Measurements from ENCODE around the gene PLCG2. TPM values are rescaled to one million over a fixed set of nuclear protein-coding genes. Genes with fewer than 3 reads are reported as not detected.

Gene PLCG2
- total and polyA plus RNA-seq, 2 of the 8 experiments (the other 6 are each of a cell fraction or from before 2014, with no cell fraction given) = 6.1 to 6.9 TPM

DNA sequence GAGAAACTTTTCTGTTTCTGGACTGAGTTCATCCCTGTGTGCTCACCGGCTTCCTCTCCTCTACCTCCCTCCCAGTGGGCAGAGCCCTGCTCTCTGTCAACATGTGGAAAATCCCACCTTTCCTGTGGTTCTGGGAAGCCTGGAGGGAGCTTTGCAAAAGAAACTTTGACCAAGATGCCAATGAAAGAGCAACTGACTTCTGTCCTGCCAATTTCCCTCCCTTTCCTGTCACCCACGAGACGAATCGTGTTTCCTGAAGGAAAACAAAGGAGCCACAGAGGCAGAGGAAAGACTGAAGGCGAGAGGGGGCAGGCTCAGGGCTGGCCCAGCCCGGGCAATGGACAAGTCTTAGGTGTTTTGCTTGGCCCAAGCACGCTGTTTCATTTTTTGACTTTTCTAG, 82.8 kb downstream of the PLCG2 start:
- Histone ChIP-seq H3K79me1 (ENCODE audit: low read depth, low read length) (no peaks in the 10 kb centered on the region), H3K56ac (replicated peaks; ENCODE audit: insufficient read length, low read depth, low read length) (no peak overlapping the region), H3K4me2 (ENCODE audit: insufficient read depth in 1 of 2, low read depth in 2 of 2, low read length in 2 of 2) (no peak overlapping the region), H2BK12ac (ENCODE audit: low read depth, low read length) (peak overlapping the region; percentile 4; the same call in 1 of the 2 replicates), H2BK5ac (ENCODE audit: low read depth, low read length) (no peak overlapping the region), H3K9ac (replicated peaks in 1 of 4; ENCODE audit: extremely low read depth in 1 of 4, low read depth in 3 of 4, low read length in 3 of 4) (no peak overlapping the region), H4K5ac (ENCODE audit: insufficient read length, low read depth, low read length) (no peak overlapping the region), H4K8ac (ENCODE audit: extremely low read depth, insufficient read depth, low read length) (no peak overlapping the region), H3K18ac (ENCODE audit: extremely low read depth, low read length) (no peak overlapping the region), H3K4ac (replicated peaks; ENCODE audit: insufficient read length, low read depth, low read length) (no peak overlapping the region), H2BK20ac (ENCODE audit: low read length) (no peak overlapping the region), H4K20me1 (replicated peaks in 1 of 2; ENCODE audit: control insufficient read depth in 1 of 2, insufficient read depth in 2 of 2, low read length in 2 of 2) (no peaks in the 10 kb centered on the region), H3K23me2 (ENCODE audit: low read depth, low read length) (no peaks in the 10 kb centered on the region), H3K14ac (ENCODE audit: insufficient read length) (no peak overlapping the region), H2AFZ (ENCODE audit: low read length) (0 out of 2 replicates have a peak overlapping the region, but pooled peaks have one; percentile 24), H3K9me3 (ENCODE audit: insufficient read depth in 2 of 2, low read depth in 1 of 2, low read length in 1 of 2) (no peaks in the 10 kb centered on the region), H2BK15ac (ENCODE audit: low read length) (no peak overlapping the region), H3K79me2 (ENCODE audit: control insufficient read depth in 1 of 2, insufficient read depth in 2 of 2, low read length in 2 of 2) (no peaks in the 10 kb centered on the region), H2AK5ac (ENCODE audit: low read depth, low read length) (no peak overlapping the region), H3K4me1 (replicated peaks in 1 of 4; ENCODE audit: control insufficient read depth in 3 of 4, insufficient read depth in 4 of 4, low read length in 3 of 4) (peaks cover 0 to 20% (median 13%) of the 10 kb centered on the region in 4 experiments; a peak in 6 of 7 replicates), H3K23ac (ENCODE audit: insufficient read length) (no peak overlapping the region), H2BK120ac (replicated peaks; ENCODE audit: low read depth, low read length) (no peak overlapping the region), H4K91ac (replicated peaks; ENCODE audit: insufficient read length, low read length) (no peak overlapping the region), H3K36me3 (ENCODE audit: control insufficient read depth in 2 of 4, insufficient read depth in 4 of 4, low read length in 3 of 4) (no peaks in the 10 kb centered on the region), H3K27ac (ENCODE audit: low read depth, low read length) (no peak overlapping the region), H3K4me3 (ENCODE audit: extremely low read depth in 1 of 4, insufficient read depth in 2 of 4, low read depth in 3 of 4, low read length in 4 of 4) (no peak overlapping the region), H3K27me3 (replicated peaks in 1 of 4; ENCODE audit: control insufficient read depth in 3 of 4, extremely low read depth in 1 of 4, insufficient read depth in 3 of 4, low read length in 3 of 4) (no peaks in the 10 kb centered on the region)
- DNase-seq (ENCODE audit: low read depth in 1 of 2, low spot score in 2 of 2) (no peak), FAIRE-seq (no peak)
- CTCF ChIA-PET (ENCODE audit: partially characterized antibody) = interaction anchor here (1.0 to 7.6 kb wide), 6 partner anchors 9 to 18 kb away, joined by 3 to 78 read pairs (median 11); no protein-coding TSS in a partner anchor
- 86% methylated on average over 7 of the region's 7 CpGs; no CpG with 5 or more reads in 1 of the 2 experiments for WGBS, 2 experiments (ENCODE audit: extremely low coverage in 1 of 2, insufficient coverage in 1 of 2, insufficient read length in 1 of 2, insufficient replicate concordance in 2 of 2, low coverage in 1 of 2, low lambda C conversion rate in 2 of 2, missing lambda C conversion rate in 1 of 2)
- POLR2A ChIA-PET (ENCODE audit: partially characterized antibody) = interaction anchor here (1.0 kb wide), 1 partner anchor 57 kb away, joined by 3 read pairs; no protein-coding TSS in a partner anchor
- no peak for TF ChIP-seq TCF12 (IDR thresholded peaks at IDR 0.05; ENCODE audit: low read depth, low read length)
- TF ChIP-seq GTF2F1 (IDR thresholded peaks at IDR 0.05; ENCODE audit: borderline replicate concordance, low read depth, low read length) = no peak
- no peak for TF ChIP-seq SIX5 (IDR thresholded peaks at IDR 0.05; ENCODE audit: low read depth, low read length)
